ACC112 (cell line): ENCODE data around the gene LACC1.

ENCODE experiments used
- H2AFZ ChIP-seq: fragments of 200-600 bp; sonication (generic); one replicate; pipeline ENCODE4 v1.6.0; 2017; ENCODE audit warnings: antibody characterized with exemption, low read length; ENCODE audit not compliant: unreplicated experiment
- H3K27ac ChIP-seq: fragments of 200-600 bp; sonication (generic); 2 replicates; pipeline ENCODE4 v1.5.1; 2014; ENCODE audit warnings: low read depth, mild to moderate bottlenecking, antibody characterized with exemption, low read length, moderate library complexity
- H3K27me3 ChIP-seq: fragments of 200-600 bp; sonication (generic); 2 replicates; pipeline ENCODE4 v1.6.1; 2014; ENCODE audit warnings: mild to moderate bottlenecking, antibody characterized with exemption, low read length, moderate library complexity, mixed read lengths; ENCODE audit not compliant: insufficient read depth
- H3K36me3 ChIP-seq: fragments of 200-600 bp; sonication (generic); 2 replicates; pipeline ENCODE4 v1.6.1; 2016; ENCODE audit warnings: mild to moderate bottlenecking, antibody characterized with exemption, low read length, moderate library complexity, mixed read lengths; ENCODE audit not compliant: insufficient read depth
- H3K4me1 ChIP-seq: fragments of 200-600 bp; sonication (generic); one replicate; pipeline ENCODE4 v1.6.1; 2016; ENCODE audit warnings: low read length, mixed read lengths; ENCODE audit not compliant: insufficient read depth, unreplicated experiment, control insufficient read depth
- H3K4me3 ChIP-seq: fragments of 200-600 bp; sonication (generic); 2 replicates; pipeline ENCODE4 v1.5.1; 2014; ENCODE audit warnings: mild to moderate bottlenecking, low read depth, low read length
- H3K79me2 ChIP-seq: fragments of 200-600 bp; sonication (generic); one replicate; pipeline ENCODE4 v1.6.0; 2016; ENCODE audit warnings: low read length; ENCODE audit not compliant: control insufficient read depth, unreplicated experiment, insufficient read depth

Gene LACC1

GRCh38 chr13:43942286-43942685 lies 62.6 kb downstream of the LACC1 start:
- Histone ChIP-seq H3K79me2 (no peaks in the 10 kb centered on the region), H3K36me3 (no peaks in the 10 kb centered on the region), H3K27me3 (peaks cover 23% of the 10 kb centered on the region; the same call in 1 of the 2 replicates), H3K27ac (no peak overlapping the region), H2AFZ (no peak overlapping the region), H3K4me3 (no peak overlapping the region), H3K4me1 (no peaks in the 10 kb centered on the region)
